Eye (tissue), 1 donor: Measurements from ENCODE around the gene KCND3.

Source experiments
- DNase-seq: peaks from one replicate; pipeline ENCODE4 v3.0.0-alpha.2; 2015

KCND3 gene

DNA sequence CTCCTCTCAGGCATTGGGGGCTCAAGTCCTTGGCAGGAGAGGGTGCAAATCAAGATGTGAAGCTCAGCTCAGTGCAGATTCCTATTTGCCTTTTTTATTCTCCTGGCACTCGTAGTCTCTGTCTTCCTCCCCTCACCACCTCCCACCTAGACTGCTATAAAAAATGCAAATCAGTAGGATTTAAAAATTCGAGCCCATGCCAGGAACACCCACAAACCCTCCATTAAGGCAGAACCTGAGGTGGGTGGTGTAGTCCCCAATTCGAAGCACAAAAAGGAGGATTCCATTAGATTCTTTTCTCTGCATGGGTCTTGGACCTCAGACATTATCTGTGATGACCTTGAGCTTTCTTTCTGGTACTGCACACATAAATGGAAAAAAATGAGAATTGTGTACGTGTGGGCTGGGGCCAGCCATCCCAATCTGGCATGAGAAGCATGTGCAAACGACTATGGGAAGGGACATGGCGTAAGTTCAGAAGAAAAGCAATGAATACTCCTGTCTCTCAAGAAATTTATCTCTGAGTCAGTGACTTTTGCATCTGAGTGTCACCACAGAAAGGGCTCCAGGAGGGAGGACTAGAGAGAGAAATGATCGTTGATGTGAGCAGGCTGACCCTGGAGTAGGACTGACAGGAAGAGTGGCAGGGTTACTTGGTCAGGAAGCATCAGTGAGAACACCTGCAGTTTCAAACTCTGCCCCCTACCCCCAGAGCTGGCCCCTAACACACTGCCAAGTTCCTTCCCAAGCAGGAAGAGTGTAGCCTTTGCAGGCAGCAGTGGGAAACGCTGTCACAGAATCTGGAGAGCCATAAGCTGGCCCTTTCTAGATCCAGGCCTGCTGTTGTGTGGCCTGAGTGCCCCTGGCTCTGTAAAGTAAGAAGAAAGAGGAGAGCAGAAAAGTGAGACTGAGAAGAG is 252.0 kb downstream of the KCND3 start:
- DNase-seq: peak; percentile 47

DNA sequence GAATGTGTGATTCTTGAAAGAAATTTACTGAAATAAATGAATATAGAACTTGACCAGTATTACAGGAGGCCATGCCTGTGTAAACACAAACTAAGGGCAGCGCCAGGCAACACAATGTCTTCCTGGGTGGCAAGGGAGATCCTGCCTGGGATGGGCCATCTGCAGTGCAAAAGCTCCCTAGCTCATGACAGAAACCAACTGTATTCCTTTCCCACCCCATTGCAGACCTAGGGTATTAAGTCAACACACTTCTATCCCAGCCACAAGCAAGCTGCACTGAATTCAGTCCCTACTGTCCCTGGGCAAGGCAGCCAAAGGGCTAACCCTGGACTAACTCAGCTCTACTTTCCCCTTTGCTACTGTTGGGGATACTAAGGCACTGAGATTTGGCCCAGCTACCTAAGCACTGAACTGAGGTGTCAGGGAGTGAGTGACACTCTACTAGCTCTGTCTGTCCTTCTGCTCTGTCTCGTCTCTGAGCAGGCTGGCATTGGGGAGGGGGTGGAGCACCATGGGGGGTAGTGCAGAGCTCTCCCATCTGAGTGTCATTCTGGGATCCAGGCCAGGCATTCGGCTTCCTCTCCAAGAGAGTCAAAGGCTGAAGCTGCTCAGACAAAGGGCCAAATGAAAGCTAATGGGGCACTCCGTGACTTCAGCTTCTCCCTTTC is 252.8 kb downstream of the KCND3 start:
- DNase-seq: no peak

DNA sequence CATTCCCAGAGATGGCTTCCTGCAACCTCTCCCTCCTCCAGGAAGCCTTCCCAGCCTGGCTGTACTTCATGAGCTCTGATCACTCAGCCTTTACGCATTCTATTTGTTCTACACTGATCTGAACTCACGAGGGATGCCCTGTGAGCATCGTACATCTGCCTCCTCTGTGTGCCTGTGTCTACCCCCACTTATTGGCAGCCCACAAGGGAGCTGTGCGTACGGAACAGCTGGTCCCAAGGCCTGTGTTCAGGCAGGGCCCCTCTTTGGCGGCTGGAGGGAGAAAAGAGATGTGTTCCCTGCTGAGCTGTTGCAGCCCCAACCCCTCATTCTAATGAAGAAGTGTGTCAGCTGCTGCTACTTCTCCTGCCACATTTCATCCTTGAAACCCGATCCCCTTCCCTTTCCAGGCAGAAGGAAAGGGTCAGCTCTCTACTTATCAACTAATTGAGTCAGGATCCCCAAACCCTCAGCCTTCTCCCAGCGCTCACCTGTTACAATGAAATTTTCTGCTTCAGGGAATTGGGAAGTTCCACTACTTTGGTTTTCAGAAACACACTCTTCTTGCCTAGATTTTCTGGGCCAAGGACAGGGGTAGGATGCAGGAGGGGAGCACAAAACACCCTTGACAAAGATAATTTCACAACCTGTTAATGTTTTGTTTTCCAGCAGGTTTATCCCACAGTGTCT is 253.5 kb downstream of the KCND3 start:
- DNase-seq: peak; percentile 84

DNA sequence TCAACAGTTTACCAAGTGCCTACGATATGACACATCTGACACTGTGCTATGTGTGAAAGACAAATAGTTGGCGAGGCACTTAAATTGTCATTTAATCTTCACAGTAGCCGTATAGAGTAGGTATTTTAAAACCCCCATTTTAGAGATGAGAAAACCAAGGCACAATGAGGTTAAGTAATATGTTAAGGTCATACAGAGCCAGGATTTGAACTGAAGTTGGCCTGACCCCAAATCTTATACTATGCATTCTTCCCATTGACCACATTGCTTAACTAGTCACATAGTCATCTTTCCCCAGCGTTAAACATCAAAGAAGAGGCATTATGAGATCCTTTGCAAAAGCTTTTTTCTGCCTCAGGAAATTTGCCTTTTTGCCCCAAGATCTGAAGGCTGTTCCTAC is 254.1 kb downstream of the KCND3 start:
- DNase-seq: no peak

DNA sequence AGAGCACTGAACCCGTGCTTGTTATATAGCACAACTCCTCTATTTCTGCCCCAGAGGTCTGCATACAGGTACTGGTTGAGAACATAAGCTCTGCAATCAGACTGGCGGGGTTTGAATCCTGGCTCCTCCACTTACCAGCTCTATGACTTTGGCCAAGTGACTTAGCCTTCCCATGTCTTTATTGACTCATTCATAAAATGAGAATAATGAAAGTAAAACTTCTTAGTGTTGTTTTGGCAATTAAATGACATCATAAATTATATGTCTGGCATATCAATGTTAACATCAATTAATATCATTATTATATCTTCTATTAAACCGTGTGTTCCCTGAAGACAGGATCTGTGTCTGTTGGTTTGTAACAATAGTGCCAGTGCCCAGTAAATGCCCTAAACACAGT is 254.6 kb downstream of the KCND3 start:
- no peak for DNase-seq

DNA sequence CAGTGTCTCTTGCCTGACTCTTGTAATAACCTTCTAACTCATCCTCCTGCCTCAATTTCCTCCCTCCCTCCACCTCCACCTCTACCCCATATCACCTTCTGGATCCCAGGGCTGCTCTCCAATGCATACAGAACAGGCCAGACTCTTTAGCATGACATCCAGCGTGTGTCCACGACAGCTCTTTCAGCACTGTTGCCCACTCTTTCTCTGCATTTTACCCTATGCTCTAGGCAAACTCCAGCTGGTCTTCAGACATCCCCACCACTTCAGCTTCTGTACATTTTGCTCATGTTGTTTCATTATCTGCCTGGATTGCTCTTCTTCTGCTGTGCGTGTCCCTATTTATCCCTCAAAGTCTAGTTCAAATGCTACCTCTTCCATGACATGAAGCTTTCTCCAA is 255.0 kb downstream of the KCND3 start:
- no peak for DNase-seq

DNA sequence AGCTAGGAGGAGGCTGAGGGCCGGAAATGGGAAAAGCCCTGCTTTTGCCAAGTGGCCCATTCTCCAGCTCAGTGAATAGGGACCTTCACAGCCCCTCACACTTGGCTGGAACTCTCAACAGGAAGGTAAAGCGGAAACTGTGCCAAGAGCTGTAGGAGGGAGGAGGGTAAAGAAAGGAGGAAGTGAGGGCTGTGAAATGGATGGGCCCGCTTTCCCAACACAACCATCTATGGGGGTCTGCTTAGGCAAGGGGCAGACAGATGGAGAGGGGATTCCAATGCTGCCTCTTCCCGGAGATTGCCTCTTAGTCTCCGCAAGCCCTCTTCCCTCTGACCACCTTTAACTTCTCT is 255.5 kb downstream of the KCND3 start:
- DNase-seq: no peak

DNA sequence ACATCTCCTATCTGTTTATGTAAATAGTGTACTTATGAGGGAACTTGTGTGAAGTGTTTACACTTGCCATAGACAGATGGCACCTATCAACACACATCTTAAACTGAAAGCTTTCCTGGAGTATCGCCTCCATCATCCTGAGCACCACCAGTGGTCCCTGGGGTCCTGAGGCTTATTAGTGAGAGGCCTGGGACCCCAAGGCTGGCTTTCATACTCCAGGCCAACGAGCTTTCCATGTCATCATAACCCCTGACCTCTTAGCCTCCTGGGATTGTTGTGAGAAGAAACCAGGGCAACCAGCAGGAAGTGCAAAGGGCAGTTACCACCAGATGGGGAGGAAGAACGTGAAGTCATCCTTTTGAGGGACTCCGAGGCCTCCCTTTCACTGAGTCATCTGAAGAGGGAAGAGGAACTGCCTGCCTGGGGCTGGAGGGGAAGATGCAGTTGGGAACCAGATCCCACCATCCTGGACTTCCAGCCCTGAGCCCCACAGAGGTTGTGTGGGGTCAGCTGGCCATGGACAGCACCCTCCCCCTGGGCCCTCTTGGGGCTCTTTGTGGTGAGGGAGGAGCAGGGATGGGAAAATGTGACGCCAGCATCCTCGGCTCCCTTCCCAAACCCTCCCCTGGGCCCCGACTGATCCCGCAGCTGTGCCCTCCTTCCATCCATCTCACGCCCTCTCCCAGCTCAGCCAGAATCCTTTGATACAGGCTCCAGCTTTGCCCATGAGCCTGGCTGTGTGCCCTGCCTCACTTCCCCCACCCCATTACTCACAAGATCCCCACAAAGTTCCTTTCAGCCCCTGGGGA is 256.1 kb downstream of the KCND3 start:
- DNase-seq: peak; percentile 63

DNA sequence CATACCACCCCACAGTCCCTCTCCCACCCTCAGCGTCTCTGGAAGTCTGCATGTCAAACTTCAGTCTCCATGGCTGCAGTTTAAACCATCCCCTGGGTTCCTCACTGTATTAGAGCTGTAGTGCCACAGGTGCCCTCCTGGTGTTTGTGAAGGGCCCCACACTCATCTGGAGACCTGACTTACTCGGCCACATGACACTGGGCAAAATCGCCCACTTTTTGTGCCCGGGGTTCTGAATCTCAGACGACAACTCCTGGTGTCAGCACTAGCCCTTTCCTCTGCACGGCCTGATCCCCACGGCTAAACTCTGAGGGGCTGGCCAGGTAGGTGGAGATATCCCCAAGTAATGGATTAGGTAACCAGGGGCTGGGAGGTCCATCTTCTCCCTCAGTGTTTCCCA is 256.8 kb downstream of the KCND3 start:
- no peak for DNase-seq

DNA sequence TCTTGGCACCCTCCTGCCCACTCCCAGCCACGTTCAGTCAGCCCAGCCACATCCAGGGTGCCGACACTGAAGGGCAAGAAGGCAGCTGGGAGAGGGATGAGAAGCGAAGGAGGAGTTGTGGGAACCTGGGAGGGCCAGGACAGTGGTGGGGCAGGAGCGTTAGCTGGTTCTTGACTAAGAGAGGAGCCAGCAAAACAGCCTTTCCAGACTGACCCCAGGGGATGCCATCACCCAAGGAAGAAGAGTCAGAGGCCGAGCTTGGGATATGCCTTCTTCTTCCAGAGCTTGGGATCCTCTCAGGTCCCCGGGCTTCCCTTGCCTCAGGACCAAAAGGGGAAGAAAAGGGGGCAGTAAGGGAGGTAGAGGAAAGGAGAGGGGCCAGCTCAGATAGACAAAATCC is 257.5 kb downstream of the KCND3 start:
- no peak for DNase-seq

DNA sequence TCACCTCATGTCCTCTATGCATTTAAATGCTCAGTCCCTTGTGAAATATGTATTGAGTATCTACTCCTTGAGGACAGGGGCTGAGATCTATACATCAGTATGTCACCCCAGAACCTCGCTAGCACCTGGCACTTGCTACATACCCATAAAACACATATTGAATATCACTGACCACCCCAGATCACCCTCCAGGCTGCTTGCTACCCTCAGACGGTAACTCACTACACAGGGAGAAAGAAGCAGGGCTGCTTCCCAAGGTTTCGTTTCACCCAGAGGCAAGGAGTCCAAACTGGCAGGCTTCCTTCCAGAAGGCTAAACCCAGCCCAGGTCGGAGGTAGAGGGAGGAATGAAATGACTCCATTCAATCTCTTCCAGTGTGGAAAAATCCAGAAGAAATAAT is 258.8 kb downstream of the KCND3 start:
- no peak for DNase-seq

DNA sequence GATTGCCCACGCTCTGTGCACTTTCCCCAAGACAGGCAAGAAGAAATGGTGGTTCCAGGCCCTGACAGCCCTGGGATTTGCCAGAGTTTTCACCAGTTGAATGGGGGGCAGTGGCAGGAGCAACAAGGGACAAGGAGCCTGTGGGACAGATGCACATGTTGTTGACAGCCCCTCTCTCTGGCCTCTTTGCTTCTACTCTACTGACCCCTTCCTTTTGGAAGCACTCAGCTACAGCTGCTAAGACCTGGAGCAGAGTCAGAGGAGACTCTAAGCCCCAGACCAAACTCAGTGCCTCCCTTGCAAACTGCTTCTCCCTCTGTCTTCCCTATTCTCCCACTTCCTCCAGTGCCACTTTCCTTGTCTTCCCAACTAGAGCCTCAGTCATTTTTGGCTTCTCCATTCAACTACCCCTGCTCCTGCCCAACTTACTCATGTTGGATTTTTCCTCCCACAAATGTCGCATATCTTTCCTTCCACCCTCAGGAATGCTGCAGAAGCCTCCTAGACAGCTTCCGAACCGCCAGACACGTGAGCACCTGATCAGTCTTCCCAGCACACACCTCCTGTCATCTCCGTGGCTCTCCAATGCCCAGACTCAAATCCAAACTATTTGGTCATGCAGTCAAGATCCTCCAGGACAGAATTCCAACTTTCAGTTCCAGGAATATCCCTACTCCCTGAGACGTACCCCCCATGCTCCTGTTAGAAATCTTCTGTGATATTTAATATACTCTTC is 259.4 kb downstream of the KCND3 start:
- peak; percentile 50 for DNase-seq

DNA sequence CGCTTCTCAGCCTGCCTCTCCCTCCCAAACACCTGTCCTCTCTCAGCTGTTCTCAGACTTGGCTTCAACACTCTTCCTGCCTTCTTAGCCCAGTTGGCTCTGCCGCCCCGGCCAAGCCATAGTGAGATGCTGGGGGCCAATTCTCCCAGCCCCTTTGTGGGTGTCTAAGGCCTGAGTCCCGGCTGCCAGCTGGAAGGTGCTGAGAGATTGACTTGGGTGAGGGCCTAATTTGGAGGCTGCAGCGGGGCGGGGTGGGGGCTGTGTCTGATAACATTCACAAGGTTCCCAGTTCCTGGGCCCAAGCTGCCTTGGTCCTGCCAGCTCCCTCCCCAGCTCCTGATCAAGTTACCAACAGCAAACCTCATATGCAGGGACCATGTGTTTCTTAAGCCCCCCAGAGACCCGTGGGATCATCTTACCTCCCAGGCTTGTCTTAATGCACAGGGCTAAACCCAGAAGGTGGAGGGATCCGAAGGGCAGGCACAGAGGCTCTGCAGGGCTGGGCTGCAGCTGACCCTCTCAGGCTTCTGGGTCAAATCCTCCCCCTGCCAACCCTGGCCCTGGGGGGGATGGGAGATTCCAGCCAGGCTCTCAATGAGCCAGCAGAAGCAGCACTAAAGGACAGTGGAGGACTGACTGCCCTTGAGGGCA is 260.1 kb downstream of the KCND3 start:
- peak; percentile 64 for DNase-seq

DNA sequence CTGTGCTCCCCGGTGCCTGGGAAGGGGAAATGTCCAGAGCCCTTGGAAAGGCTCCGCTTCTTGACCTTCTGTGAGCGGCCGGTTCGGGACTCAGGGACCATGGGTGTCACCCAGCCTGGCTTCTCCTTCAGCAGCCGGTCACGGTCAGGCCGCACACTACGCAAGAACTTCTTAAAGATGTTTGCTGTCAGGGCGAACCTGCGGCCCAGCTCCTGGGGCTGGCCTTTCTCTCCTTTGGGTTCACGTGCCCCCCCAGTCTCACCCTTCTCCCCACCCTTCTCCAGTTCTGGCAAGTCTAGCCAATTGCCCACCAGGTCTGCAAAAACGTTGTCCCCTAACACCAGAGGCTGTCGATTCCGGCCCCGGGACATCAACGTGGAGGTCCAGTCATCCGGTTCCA is 262.4 kb downstream of the KCND3 start:
- DNase-seq: no peak

DNA sequence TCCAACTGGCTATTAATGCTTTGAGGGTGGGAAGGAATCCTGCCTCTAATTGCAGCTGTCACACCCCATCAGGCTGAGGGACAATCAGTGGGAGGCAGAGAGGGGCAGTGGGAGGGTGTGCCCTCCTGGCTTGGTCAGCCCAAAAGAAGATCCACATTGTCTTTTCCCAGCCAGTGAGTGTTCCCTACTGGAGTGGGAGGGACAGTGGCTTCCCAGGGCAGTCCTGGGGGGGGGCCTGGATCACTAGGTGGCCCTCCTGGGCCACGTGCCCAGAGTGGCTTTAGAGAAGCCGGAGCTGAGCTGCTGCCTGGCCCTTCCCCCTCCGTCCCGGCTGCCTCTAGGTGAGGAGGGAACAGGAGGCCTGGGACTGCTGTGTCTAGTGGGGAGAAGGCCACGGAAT is 264.3 kb downstream of the KCND3 start:
- DNase-seq: peak; percentile 87

DNA sequence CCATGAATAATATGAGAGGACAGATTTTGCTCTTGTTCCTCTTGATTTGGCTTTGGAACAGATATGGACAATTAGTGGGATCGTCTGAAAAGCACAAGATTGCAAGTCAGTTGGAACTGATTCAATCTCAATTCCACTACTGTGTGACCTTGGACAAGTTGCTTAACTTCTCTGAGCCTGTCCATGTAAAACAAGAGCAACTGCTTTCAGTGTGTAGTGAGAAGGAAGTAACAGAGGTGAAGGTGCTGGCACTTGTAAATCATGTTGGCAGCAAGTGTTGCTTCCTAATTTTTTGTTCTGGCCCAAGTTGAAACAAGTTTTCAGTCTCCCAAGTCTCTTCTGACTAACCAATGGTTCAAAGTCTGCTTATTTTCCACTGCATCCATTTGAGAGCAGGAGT is 265.6 kb downstream of the KCND3 start:
- no peak for DNase-seq

DNA sequence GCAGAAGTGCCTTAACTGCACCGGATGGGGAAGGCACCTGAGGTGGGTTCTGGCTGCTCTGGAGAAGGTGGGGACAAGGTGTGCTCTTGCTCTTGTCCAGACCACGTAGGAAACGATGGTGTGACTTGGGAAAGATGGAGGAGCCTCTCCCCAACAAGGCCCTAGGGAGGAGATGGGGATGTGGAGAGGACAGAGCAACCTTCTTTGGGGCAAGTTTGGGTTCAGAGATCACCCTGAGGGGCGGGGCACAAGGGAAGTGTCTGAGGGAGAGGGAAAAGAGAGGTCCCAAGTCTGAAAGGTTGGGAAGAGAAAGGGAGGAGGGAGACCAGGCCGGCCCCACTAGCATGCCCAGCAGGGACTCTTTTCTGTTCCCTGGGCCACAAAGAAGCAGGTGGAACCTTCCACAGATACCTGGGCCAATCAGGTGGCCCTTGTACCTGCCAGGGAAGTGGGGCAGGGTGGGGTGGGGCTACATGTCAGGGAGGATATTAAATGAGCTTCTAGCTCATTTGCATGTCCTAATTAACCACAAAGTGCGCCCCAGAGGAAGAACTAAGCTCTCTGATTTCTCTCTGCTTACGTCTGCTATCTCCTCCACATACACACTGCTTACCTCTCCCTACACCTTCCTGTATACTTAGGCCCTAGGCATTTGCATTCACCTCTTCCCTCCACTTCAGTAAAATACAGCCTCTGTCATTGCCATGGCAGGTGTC is 266.2 kb downstream of the KCND3 start:
- DNase-seq: no peak

DNA sequence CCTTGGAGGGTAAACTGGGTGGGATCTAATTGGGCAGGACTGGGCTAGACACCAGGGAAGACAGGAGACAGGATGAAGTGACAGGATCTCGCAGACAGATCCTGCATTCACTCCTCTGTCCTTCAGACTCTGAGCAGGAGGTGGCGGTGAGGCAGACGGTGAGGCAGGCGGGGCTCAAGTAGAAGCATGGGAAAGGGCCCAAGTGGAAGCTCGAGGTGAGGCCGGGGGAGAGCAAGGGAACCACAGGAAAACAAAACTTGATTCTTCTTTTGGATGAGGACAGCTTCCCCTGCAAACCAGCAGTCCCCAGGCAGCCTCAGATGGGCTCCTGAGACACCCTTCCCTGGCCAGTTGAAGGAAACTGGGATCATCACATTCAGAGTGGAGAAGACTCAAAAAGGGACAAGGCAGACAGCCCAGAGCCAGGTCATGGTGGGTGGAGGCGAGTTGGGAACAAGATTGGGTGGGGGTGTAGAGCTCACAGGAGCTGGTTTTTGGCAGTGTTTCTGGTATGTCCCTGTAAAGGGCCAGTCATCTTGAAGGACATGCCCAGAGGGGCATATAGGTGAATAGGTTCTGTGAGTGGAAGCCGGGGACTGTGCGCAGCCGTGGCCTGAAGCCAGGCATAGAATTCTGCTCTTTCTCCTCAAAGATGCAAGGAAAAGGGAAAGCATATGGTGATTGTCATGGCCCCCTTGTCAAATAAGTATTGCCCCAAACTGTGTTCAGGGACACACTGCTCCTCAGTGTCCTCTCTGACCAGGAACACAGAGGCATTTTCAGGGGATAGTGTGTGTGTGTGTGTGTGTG is 268.3 kb downstream of the KCND3 start:
- no peak for DNase-seq
